Measurements from ENCODE around the gene SPATA17.
"Not testable (repeated sequence)": the region's sequence is repeated elsewhere in the genome, so short reads cannot be mapped to it uniquely, and the experiment has no call there.

Gene SPATA17

GRCh38 chr1:217650674-217651073 lies 19.5 kb downstream of the SPATA17 start:
- no peaks in the 10 kb centered on the region for H3K4me1 Mint-ChIP-seq
- no peak for DNase-seq
- H3K9me3 Mint-ChIP-seq: no peaks in the 10 kb centered on the region
- no peak for ATAC-seq
- H3K4me3 Mint-ChIP-seq: no peak overlapping the region
- H3K27ac Mint-ChIP-seq: peak overlapping the region in 1 of 2 donors; percentile 54
- H3K27me3 Mint-ChIP-seq: peaks cover 7% of the 10 kb centered on the region

GRCh38 chr1:217660353-217661062 lies 29.4 kb downstream of the SPATA17 start:
- Mint-ChIP-seq H3K9me3 (no peaks in the 10 kb centered on the region), H3K27me3 (peaks cover 10% of the 10 kb centered on the region), H3K27ac (no peak overlapping the region), H3K4me3 (no peak overlapping the region), H3K4me1 (no peaks in the 10 kb centered on the region)
- DNase-seq: no peak
- ATAC-seq: no peak

- Mint-ChIP-seq H3K27me3 (peaks cover 10% of the 10 kb centered on the region), H3K4me1 (no peaks in the 10 kb centered on the region), H3K9me3 (no peaks in the 10 kb centered on the region), H3K27ac (no peak overlapping the region), H3K4me3 (no peak overlapping the region)
- no peak for ATAC-seq
- no peak for DNase-seq
Observed at GRCh38 chr1:217661407-217661806, 30.3 kb downstream of the SPATA17 start.

GRCh38 chr1:217668351-217668940 lies 37.3 kb downstream of the SPATA17 start:
- Mint-ChIP-seq H3K9me3 (no peaks in the 10 kb centered on the region), H3K27ac (no peak overlapping the region)

GRCh38 chr1:217673387-217673786 lies 42.2 kb downstream of the SPATA17 start:
- ATAC-seq (no peak), DNase-seq (no peak)
- no peak overlapping the region for H3K4me3 Mint-ChIP-seq
- H3K9me3 Mint-ChIP-seq: no peaks in the 10 kb centered on the region
- H3K27me3 Mint-ChIP-seq: peaks cover 11% of the 10 kb centered on the region
- no peaks in the 10 kb centered on the region for H3K4me1 Mint-ChIP-seq
- no peak overlapping the region for H3K27ac Mint-ChIP-seq

More at GRCh38 chr1:217668351-217668940, 37.3 kb downstream of the SPATA17 start:
- ATAC-seq (no peak), DNase-seq (no peak)
- Mint-ChIP-seq H3K4me3 (no peak overlapping the region), H3K27me3 (peaks cover 10% of the 10 kb centered on the region), H3K4me1 (no peaks in the 10 kb centered on the region)

- ATAC-seq (no peak), DNase-seq (no peak)
- H3K4me1 Mint-ChIP-seq: no peaks in the 10 kb centered on the region
- no peaks in the 10 kb centered on the region for H3K9me3 Mint-ChIP-seq
- H3K4me3 Mint-ChIP-seq: no peak overlapping the region
- no peak overlapping the region for H3K27ac Mint-ChIP-seq
- H3K27me3 Mint-ChIP-seq: peaks cover 11% of the 10 kb centered on the region
Observed at GRCh38 chr1:217674028-217674729, 43.0 kb downstream of the SPATA17 start.

- no peaks in the 10 kb centered on the region for H3K9me3 Mint-ChIP-seq
- no peaks in the 10 kb centered on the region for H3K4me1 Mint-ChIP-seq
- H3K27ac Mint-ChIP-seq: no peak overlapping the region
- H3K27me3 Mint-ChIP-seq: no peaks in the 10 kb centered on the region
- H3K4me3 Mint-ChIP-seq: no peak overlapping the region
- DNase-seq: no peak
- ATAC-seq: no peak
Observed at GRCh38 chr1:217681806-217682205, 50.7 kb downstream of the SPATA17 start.

- H3K4me1 Mint-ChIP-seq: no peaks in the 10 kb centered on the region
- no peak for DNase-seq
- ATAC-seq: no peak
- H3K27me3 Mint-ChIP-seq: no peaks in the 10 kb centered on the region
- H3K4me3 Mint-ChIP-seq: no peak overlapping the region
- no peak overlapping the region for H3K27ac Mint-ChIP-seq
- H3K9me3 Mint-ChIP-seq: no peaks in the 10 kb centered on the region
Observed at GRCh38 chr1:217687511-217687910, 56.4 kb downstream of the SPATA17 start.

GRCh38 chr1:217696140-217696539 lies 65.0 kb downstream of the SPATA17 start:
- H3K27me3 Mint-ChIP-seq, H3K4me1 Mint-ChIP-seq, DNase-seq, ATAC-seq, H3K9me3 Mint-ChIP-seq, H3K27ac Mint-ChIP-seq, H3K4me3 Mint-ChIP-seq: not testable (repeated sequence)

- no peak for DNase-seq
- no peak for ATAC-seq
- Mint-ChIP-seq H3K27ac (no peak overlapping the region), H3K27me3 (no peaks in the 10 kb centered on the region), H3K4me1 (no peaks in the 10 kb centered on the region), H3K9me3 (peaks cover 0 to 10% of the 10 kb centered on the region in 2 donors), H3K4me3 (no peak overlapping the region)
Observed at GRCh38 chr1:217703326-217703725, 72.2 kb downstream of the SPATA17 start.

GRCh38 chr1:217712925-217713597 lies 81.9 kb downstream of the SPATA17 start:
- Mint-ChIP-seq H3K27me3 (no peaks in the 10 kb centered on the region), H3K4me3 (no peak overlapping the region), H3K27ac (no peak overlapping the region), H3K4me1 (no peaks in the 10 kb centered on the region), H3K9me3 (peaks cover 0 to 10% of the 10 kb centered on the region in 2 donors)
- no peak for ATAC-seq
- no peak for DNase-seq

GRCh38 chr1:217715681-217716080 lies 84.5 kb downstream of the SPATA17 start:
- ATAC-seq (no peak), DNase-seq (no peak)
- no peak overlapping the region for H3K27ac Mint-ChIP-seq
- H3K4me1 Mint-ChIP-seq: no peaks in the 10 kb centered on the region
- H3K4me3 Mint-ChIP-seq: no peak overlapping the region
- H3K27me3 Mint-ChIP-seq: no peaks in the 10 kb centered on the region
- peaks cover 7 to 11% of the 10 kb centered on the region in 2 donors for H3K9me3 Mint-ChIP-seq

GRCh38 chr1:217717959-217718358 lies 86.8 kb downstream of the SPATA17 start:
- Mint-ChIP-seq H3K27me3 (peaks cover 4% of the 10 kb centered on the region), H3K4me1 (no peaks in the 10 kb centered on the region), H3K9me3 (peaks cover 7% of the 10 kb centered on the region in 2 donors), H3K4me3 (no peak overlapping the region), H3K27ac (no peak overlapping the region)
- ATAC-seq (no peak), DNase-seq (no peak)

- no peak for ATAC-seq
- H3K4me3 Mint-ChIP-seq: no peak overlapping the region
- H3K9me3 Mint-ChIP-seq: peaks cover 7% of the 10 kb centered on the region in 2 donors
- no peaks in the 10 kb centered on the region for H3K4me1 Mint-ChIP-seq
- H3K27ac Mint-ChIP-seq: no peak overlapping the region
- no peak for DNase-seq
- H3K27me3 Mint-ChIP-seq: peaks cover 11% of the 10 kb centered on the region
Observed at GRCh38 chr1:217718873-217719272, 87.7 kb downstream of the SPATA17 start.

GRCh38 chr1:217721692-217722091 lies 90.5 kb downstream of the SPATA17 start:
- Mint-ChIP-seq H3K27ac (no peak overlapping the region), H3K4me1 (no peaks in the 10 kb centered on the region), H3K27me3 (peaks cover 11% of the 10 kb centered on the region), H3K4me3 (no peak overlapping the region), H3K9me3 (peaks cover 7% of the 10 kb centered on the region in 2 donors)
- ATAC-seq (no peak), DNase-seq (no peak)

- no peak overlapping the region for H3K27ac Mint-ChIP-seq
- no peaks in the 10 kb centered on the region for H3K4me1 Mint-ChIP-seq
- no peak overlapping the region for H3K4me3 Mint-ChIP-seq
- H3K9me3 Mint-ChIP-seq: no peaks in the 10 kb centered on the region
- ATAC-seq (no peak), DNase-seq (no peak)
- no peaks in the 10 kb centered on the region for H3K27me3 Mint-ChIP-seq
Observed at GRCh38 chr1:217734973-217735372, 103.8 kb downstream of the SPATA17 start.
